Hepatocyte (in vitro differentiated cells): ENCODE data around the gene URM1. TPM values are rescaled to one million over a fixed set of nuclear protein-coding genes. Genes with fewer than 3 reads are reported as not detected.
"Not testable (repeated sequence)": the region's sequence is repeated elsewhere in the genome, so short reads cannot be mapped to it uniquely, and the experiment has no call there.

Experiments used
- DNase-seq: peaks from one replicate; pipeline ENCODE4 v3.0.0-alpha.2; 2016; ENCODE audit warnings: low spot score
- H2AFZ ChIP-seq: fragments of 200-600 bp; sonication (generic); 2 replicates; pipeline ENCODE4 v1.6.0; 2016; ENCODE audit warnings: antibody characterized with exemption, mild to moderate bottlenecking
- H3K27ac ChIP-seq: fragments of 200-600 bp; sonication (generic); 2 replicates; pipeline ENCODE4 v1.5.1; 2016; ENCODE audit warnings: mild to moderate bottlenecking
- H3K27me3 ChIP-seq: fragments of 200-600 bp; sonication (generic); 2 replicates; pipeline ENCODE4 v1.6.1; 2016
- H3K36me3 ChIP-seq: fragments of 200-600 bp; sonication (generic); replicated peaks from 2 replicates; pipeline ENCODE4 v1.5.1; 2016; ENCODE audit warnings: low read depth; ENCODE audit not compliant: insufficient read depth
- H3K4me1 ChIP-seq: fragments of 200-600 bp; sonication (generic); 2 replicates; pipeline ENCODE4 v1.5.1; 2016; ENCODE audit warnings: mild to moderate bottlenecking, moderate library complexity; ENCODE audit not compliant: insufficient read depth
- H3K4me2 ChIP-seq: fragments of 200-600 bp; sonication (generic); 2 replicates; pipeline ENCODE4 v1.6.0; 2016
- H3K4me3 ChIP-seq: fragments of 200-600 bp; sonication (generic); 2 replicates; pipeline ENCODE4 v1.5.1; 2016; ENCODE audit warnings: mild to moderate bottlenecking
- H3K79me2 ChIP-seq: fragments of 200-600 bp; sonication (generic); 2 replicates; pipeline ENCODE4 v1.6.0; 2017; ENCODE audit warnings: mild to moderate bottlenecking
- H3K9me2 ChIP-seq: fragments of 200-600 bp; sonication (generic); replicated peaks from 2 replicates; pipeline ENCODE4 v1.6.0; 2017; ENCODE audit warnings: mild to moderate bottlenecking; ENCODE audit not compliant: insufficient read depth
- H3K9me3 ChIP-seq: fragments of 200-600 bp; sonication (generic); 2 replicates; pipeline ENCODE4 v1.5.1; 2016; ENCODE audit warnings: low read depth, mild to moderate bottlenecking
- H4K20me1 ChIP-seq: fragments of 200-600 bp; sonication (generic); 2 replicates; pipeline ENCODE4 v1.6.0; 2016; ENCODE audit warnings: mild to moderate bottlenecking; ENCODE audit not compliant: insufficient read depth, poor library complexity, severe bottlenecking
- CTCF ChIP-seq: fragments of 200-600 bp; sonication (generic); IDR thresholded peaks from 2 replicates; pipeline ENCODE4 v1.5.1; 2016; ENCODE audit warnings: antibody characterized with exemption, mild to moderate bottlenecking; ENCODE audit not compliant: poor library complexity
- EZH2 ChIP-seq: fragments of 200-600 bp; sonication (generic); IDR thresholded peaks from 2 replicates; pipeline ENCODE4 v1.6.1; 2016; ENCODE audit warnings: antibody characterized with exemption, mild to moderate bottlenecking, borderline replicate concordance
- EZH2phosphoT487 ChIP-seq: fragments of 200-600 bp; sonication (generic); IDR thresholded peaks from one replicate; pipeline ENCODE4 v1.6.1; 2018; ENCODE audit warnings: antibody characterized with exemption, mild to moderate bottlenecking, low read depth, moderate library complexity; ENCODE audit not compliant: unreplicated experiment, severe bottlenecking
- WGBS: methylation state at CpG from one replicate; pipeline ENCODE4 v1.1.6; 2016; ENCODE audit warnings: low lambda C conversion rate; ENCODE audit errors: missing lambda C conversion rate; 5-methylcytosine and 5-hydroxymethylcytosine counted together
- polyA plus RNA-seq: library from polyadenylated mRNA; unstranded; fragments of >200 nt; fragmentation: Nextera tagmentation; extraction: Ambion mirVana; gene quantifications from 2 replicates; pipeline ENCODE4 v1.2.1, GENCODE V29; 2016
- total RNA-seq: library from RNA; depleted of rRNA; stranded (reverse); fragments of >200 nt; gene quantifications from 2 replicates; pipeline ENCODE4 v1.2.3, GENCODE V29; 2014

URM1 gene
- total and polyA plus RNA-seq, 2 experiments from 2014 or later = 32.7 to 55.7 TPM

- H4K20me1 ChIP-seq = no peaks in the 10 kb centered on the region
- 1% methylated on average over 40 of the region's 59 CpGs for WGBS
Measured at GRCh38 chr9:128420060-128420650, 49.0 kb downstream of the URM1 start.

GRCh38 chr9:128420651-128421481 is 49.7 kb downstream of the URM1 start, which contains the start of gene CERCAM:
TSS of gene CERCAM (plus strand) at chr9:128420857. CDS start at chr9:128420878, 21 bp downstream.
- Histone ChIP-seq H3K27me3 (peaks cover 9% of the 10 kb centered on the region), H3K9me2 (no peaks in the 10 kb centered on the region), H2AFZ (peak within 1 kb of the TSS; percentile 99), H3K36me3 (no peaks in the 10 kb centered on the region), H3K4me3 (peak within 1 kb of the TSS; percentile 85), H4K20me1 (no peaks in the 10 kb centered on the region), H3K4me2 (peak within 1 kb of the TSS; percentile 91), H3K27ac (peak within 1 kb of the TSS; percentile 76), H3K79me2 (no peaks in the 10 kb centered on the region), H3K9me3 (no peaks in the 10 kb centered on the region), H3K4me1 (peaks cover 12% of the 10 kb centered on the region)
- 3% methylated on average over 33 of the region's 59 CpGs for WGBS
- DNase-seq = peak; percentile 87
- TF ChIP-seq EZH2 (no peak), CTCF (peak; percentile 15)

More at GRCh38 chr9:128420060-128420650, 49.0 kb downstream of the URM1 start:
- H3K4me1 ChIP-seq = peaks cover 12% of the 10 kb centered on the region
- H3K79me2 ChIP-seq = no peaks in the 10 kb centered on the region
- H3K27ac ChIP-seq = peak overlapping the region; percentile 76
- peak; percentile 92 for DNase-seq
- H3K4me2 ChIP-seq = peak overlapping the region; percentile 91
- no peaks in the 10 kb centered on the region for H3K36me3 ChIP-seq
- H2AFZ ChIP-seq = peak overlapping the region; percentile 99
- TF ChIP-seq EZH2phosphoT487 (no peak), CTCF (peak; percentile 96), EZH2 (no peak)
- H3K4me3 ChIP-seq = peak overlapping the region; percentile 85
- peaks cover 9% of the 10 kb centered on the region for H3K27me3 ChIP-seq
- H3K9me2 ChIP-seq = no peaks in the 10 kb centered on the region
- no peaks in the 10 kb centered on the region for H3K9me3 ChIP-seq

GRCh38 chr9:128421482-128421996 is 50.4 kb downstream of the URM1 start:
- peak overlapping the region; percentile 85 for H3K4me3 ChIP-seq
- DNase-seq = no peak
- H3K27me3 ChIP-seq = peaks cover 3% of the 10 kb centered on the region
- H3K9me3 ChIP-seq = no peaks in the 10 kb centered on the region
- H3K9me2 ChIP-seq = no peaks in the 10 kb centered on the region
- peak overlapping the region; percentile 99 for H2AFZ ChIP-seq
- TF ChIP-seq CTCF (no peak), EZH2 (no peak), EZH2phosphoT487 (no peak)
- WGBS = 36% methylated on average over 8 of the region's 11 CpGs
- no peaks in the 10 kb centered on the region for H3K36me3 ChIP-seq
- H3K27ac ChIP-seq = peak overlapping the region; percentile 76
- H4K20me1 ChIP-seq = no peaks in the 10 kb centered on the region
- peak overlapping the region; percentile 91 for H3K4me2 ChIP-seq
- peaks cover 12% of the 10 kb centered on the region for H3K4me1 ChIP-seq
- H3K79me2 ChIP-seq = no peaks in the 10 kb centered on the region

GRCh38 chr9:128422022-128422782 is 51.0 kb downstream of the URM1 start:
- H3K79me2 ChIP-seq, H3K4me3 ChIP-seq, H3K9me3 ChIP-seq, H3K27ac ChIP-seq, H2AFZ ChIP-seq, H3K27me3 ChIP-seq, DNase-seq, H3K9me2 ChIP-seq, H4K20me1 ChIP-seq, H3K36me3 ChIP-seq: not testable (repeated sequence)
- WGBS = 94% methylated on average over 13 of the region's 13 CpGs
- Histone ChIP-seq H3K4me2 (peak overlapping the region; percentile 91), H3K4me1 (peaks cover 12% of the 10 kb centered on the region)
